OCI-LY7 (cell line): ENCODE results near the gene OPHN1. TPM values are rescaled to one million over a fixed set of nuclear protein-coding genes. Genes with fewer than 3 reads are reported as not detected.
A peak's percentile ranks its signal among the peaks of the same experiment; 100 is the strongest.

Experiments used
- BruUV-seq: library from RNA; stranded (reverse); fragments of 400-500 nt; replicated peaks from 2 replicates; lab custom pipeline; 2021; lab: Mats Ljungman, UMichigan
- CTCF ChIA-PET: fragments of 300-600 bp; sonication (Branson Sonifier 250); formaldehyde crosslinking; loops from one replicate; lab custom pipeline; 2022; ENCODE audit warnings: antibody characterized with exemption; ENCODE audit not compliant: unreplicated experiment; lab: Charles Lee
- POLR2A ChIA-PET: fragments of 300-600 bp; sonication (Branson Sonifier 250); formaldehyde crosslinking; loops from one replicate; lab custom pipeline; 2022; ENCODE audit warnings: antibody characterized with exemption; lab: Charles Lee
- DNase-seq: peaks from one replicate; pipeline ENCODE4 v3.0.0-alpha.2; 2015; ENCODE audit warnings: low spot score
- H2AFZ ChIP-seq: fragments of 200-600 bp; sonication (generic), shearing (Covaris generic); 2 replicates; pipeline ENCODE4 v1.6.1; 2014; ENCODE audit warnings: mild to moderate bottlenecking, antibody characterized with exemption, low read length, moderate library complexity
- H3K27ac ChIP-seq: fragments of 200-600 bp; sonication (generic); 2 replicates; pipeline ENCODE4 v1.5.1; 2014; ENCODE audit warnings: mixed run types, low read depth, mild to moderate bottlenecking, moderate library complexity, low read length, inconsistent platforms; ENCODE audit not compliant: poor library complexity, severe bottlenecking
- H3K36me3 ChIP-seq: fragments of 200-600 bp; sonication (generic); 2 replicates; pipeline ENCODE4 v1.6.1; 2014; ENCODE audit warnings: mild to moderate bottlenecking, antibody characterized with exemption, low read length, moderate library complexity, mixed read lengths; ENCODE audit not compliant: insufficient read depth
- H3K4me1 ChIP-seq: fragments of 200-600 bp; sonication (generic); 2 replicates; pipeline ENCODE4 v1.5.1; 2014; ENCODE audit warnings: mild to moderate bottlenecking, low read length; ENCODE audit not compliant: insufficient read depth, poor library complexity, severe bottlenecking
- H3K4me2 ChIP-seq: fragments of 200-600 bp; sonication (generic); 2 replicates; pipeline ENCODE4 v1.6.1; 2014; ENCODE audit warnings: mild to moderate bottlenecking, low read length
- H3K4me3 ChIP-seq: fragments of 200-600 bp; sonication (generic); 2 replicates; pipeline ENCODE4 v1.5.1; 2014; ENCODE audit warnings: mild to moderate bottlenecking, low read depth, low read length; ENCODE audit not compliant: poor library complexity, severe bottlenecking
- H3K79me2 ChIP-seq: fragments of 200-600 bp; sonication (generic); 2 replicates; pipeline ENCODE4 v1.6.1; 2016; ENCODE audit warnings: low read depth, mild to moderate bottlenecking, low read length, moderate library complexity, mixed read lengths; ENCODE audit not compliant: insufficient read depth
- H3K9me2 ChIP-seq: fragments of 200-600 bp; sonication (generic); 2 replicates; pipeline ENCODE4 v1.6.1; 2016; ENCODE audit warnings: mild to moderate bottlenecking, low read length, mixed read lengths; ENCODE audit not compliant: insufficient read depth
- H3K9me3 ChIP-seq: fragments of 200-600 bp; sonication (generic); 2 replicates; pipeline ENCODE4 v1.6.1; 2014; ENCODE audit warnings: mild to moderate bottlenecking, mixed run types, low read length, mixed read lengths
- H4K20me1 ChIP-seq: fragments of 200-600 bp; sonication (generic); 2 replicates; pipeline ENCODE4 v1.6.1; 2014; ENCODE audit warnings: mild to moderate bottlenecking, antibody characterized with exemption, low read length, moderate library complexity, mixed read lengths; ENCODE audit not compliant: insufficient read depth
- EZH2phosphoT487 ChIP-seq: fragments of 200-600 bp; sonication (generic); IDR thresholded peaks from 2 replicates; pipeline ENCODE4 v1.6.1; 2018; ENCODE audit warnings: low read depth, borderline replicate concordance, mild to moderate bottlenecking, mixed run types, antibody characterized with exemption, low read length, moderate library complexity, mixed read lengths
- intact Hi-C: fragments of 100-400 bp; cut with micrococcal nuclease; formaldehyde crosslinking; loops from one replicate; pipeline ENCODE4 v1.10.0; 2022; ENCODE audit not compliant: unreplicated experiment
- total RNA-seq, 2 experiments: library from RNA; depleted of rRNA in 1 of 2; stranded (reverse); fragments of >200 nt in 1 of 2; shearing (Covaris generic) in 1 of 2; gene quantifications; 2 replicates each; pipeline ENCODE4 v1.2.3, GENCODE V29; 2014 to 2022
- TF ChIP-seq, protein P1 (sequence below): fragments of 200-600 bp; sonication (generic); conservative IDR thresholded peaks from 2 replicates; pipeline ENCODE4 v1.5.1; 2014; ENCODE audit warnings: mild to moderate bottlenecking, antibody characterized with exemption, low read length, moderate library complexity, mixed read lengths

Gene OPHN1
- total RNA-seq, 2 experiments from 2014 or later, result not detected

DNA sequence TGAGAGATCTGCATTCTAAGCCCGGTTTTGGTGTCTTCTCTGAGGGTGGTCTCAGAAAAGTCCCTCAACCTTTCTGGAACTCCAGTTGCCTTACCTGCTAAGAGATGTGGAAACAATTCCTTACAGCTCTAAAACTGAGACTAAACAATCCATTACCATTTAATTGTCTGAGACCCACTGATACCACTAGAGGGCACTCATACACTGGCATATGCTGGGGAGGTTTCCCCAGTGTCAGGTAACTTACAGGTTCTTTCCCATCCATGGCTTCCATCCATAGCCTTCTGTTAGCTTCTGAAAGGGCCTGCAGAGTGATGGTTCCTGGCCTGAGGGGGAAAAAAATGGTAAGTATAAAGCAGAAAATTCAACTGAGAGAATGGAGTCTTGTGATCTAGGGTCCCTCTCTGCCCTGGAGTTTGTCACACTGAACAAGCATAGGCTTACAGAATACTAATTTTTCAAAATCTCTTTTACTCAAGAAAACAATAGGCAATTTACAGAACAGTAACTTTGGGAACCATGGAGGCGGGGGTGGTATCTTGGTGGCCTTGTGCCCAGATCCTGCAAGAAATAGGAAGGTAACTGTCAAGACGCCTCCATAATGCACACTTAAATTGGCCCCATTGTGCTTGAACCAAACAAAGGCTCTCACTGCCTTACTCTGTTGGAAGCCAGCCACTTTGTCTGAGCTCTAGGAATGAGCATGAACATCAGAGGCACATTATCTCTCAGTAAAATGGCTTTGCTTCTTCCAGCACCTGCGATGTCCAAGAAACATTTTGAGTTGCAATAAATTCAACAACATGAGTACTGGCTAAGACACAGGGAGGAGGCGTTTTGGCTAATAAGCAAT, 236.1 kb downstream of the OPHN1 start:
- Histone ChIP-seq H3K9me3 (no peaks in the 10 kb centered on the region), H4K20me1 (no peaks in the 10 kb centered on the region), H3K4me2 (no peak overlapping the region), H3K27ac (no peak overlapping the region), H3K79me2 (no peaks in the 10 kb centered on the region), H3K4me1 (no peaks in the 10 kb centered on the region), H3K4me3 (no peak overlapping the region), H3K9me2 (no peaks in the 10 kb centered on the region), H2AFZ (no peak overlapping the region), H3K36me3 (no peaks in the 10 kb centered on the region)
- ChIA-PET POLR2A (no interaction called here), CTCF (no interaction called here)
- BruUV-seq, result no TSS peak
- DNase-seq, result peak; percentile 37
- intact Hi-C loops, result loop anchor here (5.0 kb wide), 2 partner anchors 265 to 505 kb away; no protein-coding TSS in a partner anchor
- no peak for TF ChIP-seq EZH2phosphoT487
- TF ChIP-seq, protein P1, sequence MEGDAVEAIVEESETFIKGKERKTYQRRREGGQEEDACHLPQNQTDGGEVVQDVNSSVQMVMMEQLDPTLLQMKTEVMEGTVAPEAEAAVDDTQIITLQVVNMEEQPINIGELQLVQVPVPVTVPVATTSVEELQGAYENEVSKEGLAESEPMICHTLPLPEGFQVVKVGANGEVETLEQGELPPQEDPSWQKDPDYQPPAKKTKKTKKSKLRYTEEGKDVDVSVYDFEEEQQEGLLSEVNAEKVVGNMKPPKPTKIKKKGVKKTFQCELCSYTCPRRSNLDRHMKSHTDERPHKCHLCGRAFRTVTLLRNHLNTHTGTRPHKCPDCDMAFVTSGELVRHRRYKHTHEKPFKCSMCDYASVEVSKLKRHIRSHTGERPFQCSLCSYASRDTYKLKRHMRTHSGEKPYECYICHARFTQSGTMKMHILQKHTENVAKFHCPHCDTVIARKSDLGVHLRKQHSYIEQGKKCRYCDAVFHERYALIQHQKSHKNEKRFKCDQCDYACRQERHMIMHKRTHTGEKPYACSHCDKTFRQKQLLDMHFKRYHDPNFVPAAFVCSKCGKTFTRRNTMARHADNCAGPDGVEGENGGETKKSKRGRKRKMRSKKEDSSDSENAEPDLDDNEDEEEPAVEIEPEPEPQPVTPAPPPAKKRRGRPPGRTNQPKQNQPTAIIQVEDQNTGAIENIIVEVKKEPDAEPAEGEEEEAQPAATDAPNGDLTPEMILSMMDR, result peak; percentile 76

DNA sequence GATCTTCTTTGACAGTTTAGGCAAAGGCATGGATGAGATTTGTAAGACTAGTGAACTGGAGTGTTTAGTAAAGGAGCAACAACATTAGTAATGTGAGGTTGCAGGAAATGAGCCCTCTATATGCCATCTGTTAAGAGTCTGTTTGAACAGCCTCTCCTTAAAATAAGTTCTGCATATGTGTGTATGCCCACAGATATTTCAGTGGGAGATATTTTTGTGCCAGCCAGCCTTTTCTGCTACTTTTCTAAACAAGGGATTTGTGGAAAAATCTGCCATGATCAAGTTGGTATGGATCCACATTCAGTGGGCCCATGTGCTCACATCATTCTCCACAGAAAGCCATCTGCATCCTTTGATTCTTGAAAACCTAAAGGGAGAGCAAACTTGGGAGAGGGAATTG, 237.7 kb downstream of the OPHN1 start:
- intact Hi-C loops, result loop anchor here (5.0 kb wide), 2 partner anchors 267 to 507 kb away; no protein-coding TSS in a partner anchor
- Histone ChIP-seq H3K4me1 (no peaks in the 10 kb centered on the region), H3K4me3 (no peak overlapping the region), H3K36me3 (no peaks in the 10 kb centered on the region), H2AFZ (no peak overlapping the region), H3K9me2 (no peaks in the 10 kb centered on the region), H3K79me2 (no peaks in the 10 kb centered on the region), H4K20me1 (no peaks in the 10 kb centered on the region), H3K27ac (no peak overlapping the region), H3K9me3 (no peaks in the 10 kb centered on the region), H3K4me2 (no peak overlapping the region)
- no peak for TF ChIP-seq EZH2phosphoT487
- TF ChIP-seq, protein P1, result no peak
- POLR2A ChIA-PET, result no interaction called here
- no TSS peak for BruUV-seq
- no peak for DNase-seq
- CTCF ChIA-PET, result no interaction called here

GRCh38 chrX:68193786-68194185, 239.5 kb downstream of the OPHN1 start:
- Histone ChIP-seq H3K4me2 (no peak overlapping the region), H2AFZ (no peak overlapping the region), H3K4me1 (no peaks in the 10 kb centered on the region), H3K4me3 (no peak overlapping the region), H3K79me2 (no peaks in the 10 kb centered on the region), H4K20me1 (no peaks in the 10 kb centered on the region), H3K9me3 (no peaks in the 10 kb centered on the region), H3K27ac (no peak overlapping the region), H3K36me3 (no peaks in the 10 kb centered on the region), H3K9me2 (no peaks in the 10 kb centered on the region)
- ChIA-PET CTCF (no interaction called here), POLR2A (no interaction called here)
- intact Hi-C loops, result no loop called here
- BruUV-seq, result no TSS peak
- no peak for DNase-seq
- TF ChIP-seq, protein P1, result no peak
- no peak for TF ChIP-seq EZH2phosphoT487
